GM18499 (cell line): ENCODE results near the gene PGAP6.
"Not testable (repeated sequence)": the region's sequence is repeated elsewhere in the genome, so short reads cannot be mapped to it uniquely, and the experiment has no call there.

Source experiments
- ATAC-seq: cut with Tn5 transposase; IDR thresholded peaks from one replicate; pipeline ENCODE4 v1.9.1; 2021; ENCODE audit warnings: moderate number of reproducible peaks; ENCODE audit not compliant: insufficient read depth, unreplicated experiment

PGAP6 gene

GRCh38 chr16:334861-335632 lies 46.7 kb downstream of the PGAP6 start:
- not testable (repeated sequence) for ATAC-seq

- not testable (repeated sequence) for ATAC-seq
These were observed 47.5 kb downstream of the PGAP6 start for GRCh38 chr16:334164-334832.

- ATAC-seq = no peak
These were observed 48.2 kb downstream of the PGAP6 start for GRCh38 chr16:333406-334094.

DNA sequence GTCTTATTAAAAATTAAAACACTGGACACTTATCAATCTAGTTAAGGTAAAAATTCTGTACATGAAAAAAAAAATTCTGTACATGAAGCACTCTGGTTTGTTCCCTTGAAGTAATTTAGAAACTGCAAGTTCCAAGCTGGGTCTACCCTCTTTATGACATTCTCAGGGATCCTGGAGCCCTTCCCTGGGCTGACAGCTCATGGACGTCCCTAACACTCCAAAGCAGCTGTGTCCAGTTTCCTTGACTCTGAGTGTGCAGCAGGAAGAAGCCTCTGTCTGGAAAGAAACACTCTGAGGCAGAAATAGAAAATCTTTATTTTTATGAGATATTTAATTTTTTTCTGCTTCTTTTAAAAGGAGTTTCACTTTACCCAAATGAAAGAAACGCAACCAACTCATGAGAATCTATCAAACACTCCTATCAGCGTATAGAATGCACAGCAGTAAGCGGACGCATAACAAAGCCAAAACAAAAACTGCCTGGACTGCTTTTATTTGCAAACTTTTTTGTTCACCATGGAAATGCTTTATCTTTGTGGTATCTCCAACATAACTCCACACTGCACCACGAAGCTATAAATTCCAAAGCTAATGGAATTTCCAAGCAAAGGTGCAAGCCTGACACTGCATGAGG lies 50.5 kb downstream of the PGAP6 start:
- not testable (repeated sequence) for ATAC-seq

GRCh38 chr16:330741-331140 lies 51.0 kb downstream of the PGAP6 start:
- ATAC-seq = no peak

DNA sequence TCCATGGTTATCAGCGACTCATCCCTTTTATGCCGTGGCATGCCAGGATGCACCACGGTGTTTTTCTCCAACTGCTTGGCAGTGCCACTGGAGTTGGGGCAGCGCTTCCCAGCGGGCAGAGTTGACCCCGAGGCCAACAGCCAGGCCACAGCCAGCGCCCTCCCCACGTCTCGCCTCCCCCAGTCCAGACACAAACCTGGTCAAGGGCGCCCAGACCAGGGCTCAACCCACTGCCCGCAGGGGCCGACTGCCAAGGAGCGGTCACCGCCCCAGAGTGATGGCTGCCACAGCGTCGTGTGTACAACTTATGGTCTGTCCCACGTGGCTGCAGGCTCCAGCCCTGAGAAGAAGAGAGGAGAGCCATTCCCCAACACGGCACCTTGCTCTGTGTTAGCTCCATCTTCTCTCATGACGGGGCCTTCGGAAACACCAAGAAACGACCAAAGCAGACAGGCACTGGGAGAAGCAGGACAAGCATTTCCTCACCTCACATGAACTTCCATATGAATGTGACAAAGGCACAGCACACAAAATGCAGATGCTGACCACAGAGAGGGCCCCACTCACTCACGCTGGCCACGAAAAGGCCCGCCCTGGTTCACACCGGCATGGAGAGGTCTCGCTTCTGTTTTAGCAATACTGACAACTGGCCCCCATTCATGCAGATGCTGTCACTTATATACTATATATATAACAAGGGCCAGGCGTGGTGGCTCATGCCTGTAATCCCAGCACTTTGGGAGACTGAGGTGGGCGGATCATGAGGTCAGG lies 56.2 kb downstream of the PGAP6 start:
- ATAC-seq = no peak

DNA sequence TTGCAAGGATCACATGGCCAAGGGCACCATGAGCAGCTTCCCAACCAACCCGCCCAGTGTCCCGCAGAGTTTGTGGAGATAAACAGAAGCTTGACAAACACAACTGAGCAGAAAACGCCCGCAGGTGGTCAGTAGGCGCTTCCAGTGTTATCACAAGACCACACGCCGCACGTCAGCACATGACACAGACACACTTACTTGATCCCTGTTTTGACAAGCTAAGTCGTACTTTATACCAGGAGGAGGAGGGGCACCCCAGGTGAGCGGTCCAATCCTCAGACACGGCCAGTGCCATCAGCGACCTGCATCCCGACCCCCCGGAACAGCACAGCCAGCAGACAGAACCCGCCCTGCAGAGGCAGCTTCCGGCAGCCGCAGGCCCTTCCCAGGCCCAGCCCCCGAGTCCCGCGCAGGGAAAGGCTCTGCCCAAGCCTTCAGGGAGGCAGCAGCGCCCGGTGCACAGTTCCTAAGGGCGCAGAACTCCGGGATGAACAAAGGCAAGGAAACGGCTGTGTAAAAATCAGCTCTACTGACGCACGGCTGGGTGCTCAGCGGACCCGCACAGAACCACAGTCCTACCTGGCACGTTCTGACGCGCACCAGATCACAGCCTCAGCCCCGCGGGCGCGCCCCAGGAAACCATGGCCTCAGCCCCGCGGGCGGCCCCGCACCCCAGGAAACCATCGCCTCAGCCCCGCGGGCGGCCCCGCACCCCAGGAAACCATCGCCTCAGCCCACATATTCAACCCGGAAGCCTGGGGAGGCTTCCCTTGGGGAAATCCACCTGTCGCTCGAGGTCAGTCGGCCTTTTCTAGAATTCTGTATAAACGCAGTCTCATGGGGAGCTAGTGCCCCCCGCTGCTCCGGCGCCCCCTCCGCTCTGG lies 57.1 kb downstream of the PGAP6 start:
- no peak for ATAC-seq

DNA sequence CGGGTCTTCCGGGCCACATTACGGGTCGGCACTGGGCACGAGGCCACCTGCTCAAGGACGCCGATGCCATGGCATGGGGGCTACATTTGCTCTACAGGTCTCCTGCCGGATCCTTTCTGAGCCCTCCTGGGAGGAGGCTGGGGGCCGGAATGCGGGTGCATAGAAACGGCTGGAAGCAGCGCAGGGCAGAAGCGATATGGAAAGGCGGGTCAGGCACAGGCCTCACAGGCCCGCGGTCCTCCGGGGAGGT lies 57.7 kb downstream of the PGAP6 start:
- ATAC-seq = no peak

DNA sequence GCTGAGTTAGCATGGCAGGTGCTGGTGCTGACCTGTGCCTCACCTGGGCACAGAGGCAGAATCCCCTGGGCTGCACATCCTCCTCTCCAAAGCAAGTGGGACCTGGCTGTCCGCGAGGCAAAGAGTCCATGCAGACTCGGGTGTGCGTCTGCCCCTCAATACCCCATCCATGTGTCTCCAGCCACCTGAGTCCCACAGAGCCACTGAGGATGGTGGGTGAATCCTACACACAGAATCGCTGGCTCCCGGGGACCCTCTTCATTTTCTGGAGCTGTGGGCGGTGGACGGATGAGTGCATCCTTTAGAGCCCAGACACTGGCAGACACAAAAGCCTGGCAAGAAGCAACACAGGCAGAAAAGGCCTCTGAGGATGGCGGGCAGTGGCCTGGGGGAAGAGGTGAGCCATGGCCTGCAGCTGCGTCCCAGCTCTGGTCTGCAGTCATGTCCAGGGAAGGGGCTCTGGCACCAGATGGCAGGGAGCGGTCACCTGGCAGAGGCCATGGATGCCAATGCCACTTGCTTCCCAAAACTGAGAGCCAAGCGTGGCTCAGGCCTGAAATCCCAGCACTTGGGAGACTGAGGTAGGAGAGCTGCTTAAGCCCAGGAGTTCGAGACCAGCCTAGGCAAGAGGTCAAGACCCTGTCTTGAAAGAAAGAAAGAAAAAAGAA lies 59.2 kb downstream of the PGAP6 start:
- ATAC-seq = no peak

DNA sequence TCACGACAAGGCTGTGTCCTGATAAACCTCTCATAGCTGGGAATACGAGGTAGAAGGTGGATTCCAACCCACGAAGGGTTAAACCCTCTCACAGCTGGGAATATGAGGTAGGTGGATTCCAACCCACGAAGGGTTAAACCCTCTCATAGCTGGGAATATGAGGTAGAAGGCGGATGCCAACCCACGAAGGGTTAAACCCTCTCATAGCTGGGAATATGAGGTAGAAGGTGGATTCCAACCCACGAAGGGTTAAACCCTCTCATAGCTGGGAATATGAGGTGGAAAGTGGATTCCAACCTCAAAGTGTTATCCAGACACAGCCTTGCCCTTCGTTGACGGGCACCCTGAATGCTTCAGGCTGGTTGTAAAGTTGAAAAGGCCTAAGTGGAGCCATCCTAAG lies 60.2 kb downstream of the PGAP6 start:
- no peak for ATAC-seq
